Heart left ventricle (tissue), 13 donors: ENCODE measurements around the gene MACF1.

ENCODE experiments used
- CTCF ChIP-seq, 12 donors: fragments of 200-600 bp; sonication (generic) in 4 of 12; IDR thresholded peaks; one replicate each; pipeline versions ENCODE4 v1.5.0 to v1.8.0; 2018 to 2022; ENCODE audit warnings: antibody characterized with exemption in 12 of 12, mild to moderate bottlenecking in 5 of 12
- POLR2A ChIP-seq, 2 donors: fragments of 450-650 bp; IDR thresholded peaks; one replicate each; pipeline ENCODE4 v1.6.1; 2017; ENCODE audit warnings: antibody characterized with exemption in 2 of 2, mild to moderate bottlenecking in 2 of 2, moderate library complexity in 2 of 2
- donor health status: ischemic (EF 13 %, LVEDD 7.1; RV severe dilation, severe dysfunction).
- donor health status: DM: no; HTN: yes; CAD: no.
- donor health status: DM: no; HTN: no; CAD: no.
- donor health status: ischemic (EF 25% LVEDD 6.9; RV normal size, moderate dysfunction).
- donor health status: ischemic (EF 25% LVEDD 5.7; RV mildly dilated, moderate dysfunction).
- donor health status: ischemic (EF 35%, LVEDD 5.7; RV mildly dilated, moderate dysfunction).
- donor health status: nonischemic (EF 11% LVEDD 7.7; RV severe dilation, severe dysfunction).
- donor health status: DM: yes; HTN: yes; CAD: no.
- donor health status: PGD.
- donor health status: ischemic (EF 29% LVEDD 5.4; RV normal size, mild dysfunction).
- donor health status: nonischemic (EF 23%, LVEDD 6.1; RV moderate dilation, normal function).

GRCh38 chr1:39212499-39212898, 8.0 kb downstream of the MACF1 start:
- TF ChIP-seq POLR2A (IDR thresholded peaks at IDR 0.05) (no peak), CTCF (IDR thresholded peaks at IDR 0.05) (no peak)
